ENCODE results near the gene RNF214.

- no peak for TF ChIP-seq CTCF (conservative IDR thresholded peaks at IDR 0.05; ENCODE audit: low read length)
- TF ChIP-seq EZH2phosphoT487 (IDR thresholded peaks at IDR 0.05; ENCODE audit: borderline replicate concordance): no peak
Measured at GRCh38 chr11:117230286-117230961, 2.0 kb upstream of the RNF214 start.
